IMR-90 (cell line): Measurements from ENCODE around the gene ITIH5.

Experiments
- BHLHE40 ChIP-seq: fragments of 150-350 bp; IDR thresholded peaks from 2 replicates; pipeline ENCODE4 v1.6.1; 2016; ENCODE audit warnings: mild to moderate bottlenecking, low read depth, low read length
- CEBPB ChIP-seq: IDR thresholded peaks from 2 replicates; pipeline ENCODE4 v1.6.1; 2012; ENCODE audit warnings: low read depth, low read length, improper control_type of control experiment
- CHD1 ChIP-seq: IDR thresholded peaks from 2 replicates; pipeline ENCODE4 v1.6.1; 2012; ENCODE audit warnings: low read depth, low read length, improper control_type of control experiment
- FOS ChIP-seq: fragments of 150-350 bp; IDR thresholded peaks from 2 replicates; pipeline ENCODE4 v1.6.1; 2016; ENCODE audit warnings: low read depth, low read length
- MAFK ChIP-seq: IDR thresholded peaks from 2 replicates; pipeline ENCODE4 v1.6.1; 2012; ENCODE audit warnings: low read depth, low read length, improper control_type of control experiment
- MAZ ChIP-seq: IDR thresholded peaks from 2 replicates; pipeline ENCODE4 v1.6.1; 2012; ENCODE audit warnings: low read depth, mild to moderate bottlenecking, low read length, improper control_type of control experiment, moderate library complexity, borderline replicate concordance
- MXI1 ChIP-seq: IDR thresholded peaks from 2 replicates; pipeline ENCODE4 v1.6.1; 2012; ENCODE audit warnings: low read depth, mild to moderate bottlenecking, low read length, moderate library complexity, borderline replicate concordance
- POLR2A ChIP-seq: IDR thresholded peaks from 2 replicates; pipeline ENCODE4 v1.6.1; 2012; ENCODE audit warnings: mild to moderate bottlenecking, low read depth, low read length
- RAD21 ChIP-seq: IDR thresholded peaks from 2 replicates; pipeline ENCODE4 v1.6.1; 2012; ENCODE audit warnings: low read length, improper control_type of control experiment
- RCOR1 ChIP-seq: IDR thresholded peaks from 2 replicates; pipeline ENCODE4 v1.6.1; 2012; ENCODE audit warnings: mild to moderate bottlenecking, low read length, improper control_type of control experiment; ENCODE audit not compliant: insufficient replicate concordance
- RFX5 ChIP-seq: IDR thresholded peaks from 2 replicates; pipeline ENCODE4 v1.8.0; 2012; ENCODE audit warnings: low read depth, mild to moderate bottlenecking, low read length, moderate library complexity
- SMC3 ChIP-seq: fragments of 150-350 bp; IDR thresholded peaks from 2 replicates; pipeline ENCODE4 v1.6.1; 2016; ENCODE audit warnings: low read depth, mild to moderate bottlenecking, antibody characterized with exemption, low read length, moderate library complexity
- TF ChIP-seq, protein P1 (sequence below): conservative IDR thresholded peaks from 2 replicates; pipeline ENCODE4 v1.5.1; 2012; ENCODE audit warnings: mild to moderate bottlenecking, low read depth, low read length, improper control_type of control experiment
- TF ChIP-seq, protein P2 (sequence below): fragments of 150-350 bp; IDR thresholded peaks from 2 replicates; pipeline ENCODE4 v1.6.1; 2017; ENCODE audit warnings: mild to moderate bottlenecking, antibody characterized with exemption, low read length, low read depth

- TF ChIP-seq POLR2A (no peak), SMC3 (no peak), FOS (no peak), MAZ (no peak), RAD21 (no peak), MAFK (no peak), CEBPB (no peak), BHLHE40 (no peak), MXI1 (no peak), CHD1 (no peak), RCOR1 (no peak), RFX5 (no peak)
- TF ChIP-seq, protein P1, sequence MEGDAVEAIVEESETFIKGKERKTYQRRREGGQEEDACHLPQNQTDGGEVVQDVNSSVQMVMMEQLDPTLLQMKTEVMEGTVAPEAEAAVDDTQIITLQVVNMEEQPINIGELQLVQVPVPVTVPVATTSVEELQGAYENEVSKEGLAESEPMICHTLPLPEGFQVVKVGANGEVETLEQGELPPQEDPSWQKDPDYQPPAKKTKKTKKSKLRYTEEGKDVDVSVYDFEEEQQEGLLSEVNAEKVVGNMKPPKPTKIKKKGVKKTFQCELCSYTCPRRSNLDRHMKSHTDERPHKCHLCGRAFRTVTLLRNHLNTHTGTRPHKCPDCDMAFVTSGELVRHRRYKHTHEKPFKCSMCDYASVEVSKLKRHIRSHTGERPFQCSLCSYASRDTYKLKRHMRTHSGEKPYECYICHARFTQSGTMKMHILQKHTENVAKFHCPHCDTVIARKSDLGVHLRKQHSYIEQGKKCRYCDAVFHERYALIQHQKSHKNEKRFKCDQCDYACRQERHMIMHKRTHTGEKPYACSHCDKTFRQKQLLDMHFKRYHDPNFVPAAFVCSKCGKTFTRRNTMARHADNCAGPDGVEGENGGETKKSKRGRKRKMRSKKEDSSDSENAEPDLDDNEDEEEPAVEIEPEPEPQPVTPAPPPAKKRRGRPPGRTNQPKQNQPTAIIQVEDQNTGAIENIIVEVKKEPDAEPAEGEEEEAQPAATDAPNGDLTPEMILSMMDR = no peak
- TF ChIP-seq, protein P2, sequence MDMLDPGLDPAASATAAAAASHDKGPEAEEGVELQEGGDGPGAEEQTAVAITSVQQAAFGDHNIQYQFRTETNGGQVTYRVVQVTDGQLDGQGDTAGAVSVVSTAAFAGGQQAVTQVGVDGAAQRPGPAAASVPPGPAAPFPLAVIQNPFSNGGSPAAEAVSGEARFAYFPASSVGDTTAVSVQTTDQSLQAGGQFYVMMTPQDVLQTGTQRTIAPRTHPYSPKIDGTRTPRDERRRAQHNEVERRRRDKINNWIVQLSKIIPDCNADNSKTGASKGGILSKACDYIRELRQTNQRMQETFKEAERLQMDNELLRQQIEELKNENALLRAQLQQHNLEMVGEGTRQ = no peak
Observed at GRCh38 chr10:7512487-7512886, 154.3 kb downstream of the ITIH5 start.
